Activated naive CD8-positive, alpha-beta T cell treated with anti-CD3 and anti-CD28 coated beads, Interleukin-2, amount 50 U/mL, for 16 hours (primary cell): ENCODE results near the gene RCE1.

Source experiments
- DNase-seq: peaks from one replicate; pipeline ENCODE4 v3.0.0-alpha.2; 2020; ENCODE audit warnings: low read depth, low spot score

The RCE1 gene

GRCh38 chr11:66856496-66857233 lies 13.4 kb downstream of the RCE1 start, which contains the start of gene LRFN4:
LRFN4 (plus strand) TSS chr11:66857064; CDS start chr11:66857745, 681 bp downstream.
- no peak for DNase-seq

- no peak for DNase-seq
Measured at GRCh38 chr11:66857234-66857926, 14.1 kb downstream of the RCE1 start.

- DNase-seq, result no peak
Measured at GRCh38 chr11:66857927-66858185, 14.6 kb downstream of the RCE1 start.

- no peak for DNase-seq
Measured at GRCh38 chr11:66858186-66858938, 15.1 kb downstream of the RCE1 start.

GRCh38 chr11:66858939-66859685 lies 15.9 kb downstream of the RCE1 start:
- DNase-seq, result no peak

GRCh38 chr11:66859686-66860448 lies 16.6 kb downstream of the RCE1 start:
- no peak for DNase-seq

- no peak for DNase-seq
Measured at GRCh38 chr11:66860449-66860831, 17.2 kb downstream of the RCE1 start.

- DNase-seq, result no peak
Measured at GRCh38 chr11:66861038-66861773, 18.0 kb downstream of the RCE1 start.

GRCh38 chr11:66861774-66862558 lies 18.7 kb downstream of the RCE1 start:
- DNase-seq, result no peak

- no peak for DNase-seq
Measured at GRCh38 chr11:66862559-66863037, 19.4 kb downstream of the RCE1 start.

GRCh38 chr11:66863428-66864125 lies 20.3 kb downstream of the RCE1 start:
- DNase-seq, result no peak

GRCh38 chr11:66864172-66864901 lies 21.1 kb downstream of the RCE1 start:
- no peak for DNase-seq

GRCh38 chr11:66864924-66865697 lies 21.9 kb downstream of the RCE1 start:
- DNase-seq, result no peak

- no peak for DNase-seq
Measured at GRCh38 chr11:66866007-66866406, 22.8 kb downstream of the RCE1 start.

- no peak for DNase-seq
Measured at GRCh38 chr11:66866511-66866986, 23.3 kb downstream of the RCE1 start.

GRCh38 chr11:66867425-66868040 lies 24.3 kb downstream of the RCE1 start:
- DNase-seq, result no peak
